ENCODE data around the gene ITIH3.

GRCh38 chr3:52809149-52809548 lies 14.6 kb downstream of the ITIH3 start:
- TF ChIP-seq EP300 (conservative IDR thresholded peaks at IDR 0.05; ENCODE audit: poor library complexity, severe bottlenecking) (no peak), CTCF (IDR thresholded peaks at IDR 0.05; ENCODE audit: poor library complexity, severe bottlenecking) (no peak), TAF1 (IDR thresholded peaks at IDR 0.05; ENCODE audit: low read depth) (no peak), REST (IDR thresholded peaks at IDR 0.05; ENCODE audit: borderline replicate concordance) (no peak), POLR2AphosphoS5 (IDR thresholded peaks at IDR 0.05) (no peak)

Measured in neural cell (in vitro differentiated cells).